Lung (tissue), 12 donors: ENCODE measurements around the gene TWIST2. TPM values are rescaled to one million over a fixed set of nuclear protein-coding genes. Genes with fewer than 3 reads are reported as not detected.

Source experiments
- ATAC-seq: fragments of 200-7000 bp; cut with Tn5 transposase; one replicate; pipeline ENCODE4 v1.9.1; 2020; ENCODE audit warnings: moderate number of reproducible peaks; ENCODE audit not compliant: insufficient read depth, low FRiP score
- DNase-seq, 3 donors: peaks; one replicate each; pipeline ENCODE4 v3.0.0-alpha.2; 2013 to 2017
- H3K27ac ChIP-seq, 2 donors: one replicate each; pipeline ENCODE4 v1.5.1; 2013; ENCODE audit warnings: mild to moderate bottlenecking in 2 of 2, moderate library complexity in 2 of 2, control low read depth in 1 of 2, inconsistent platforms in 1 of 2, low read depth in 1 of 2, low read length in 1 of 2
- H3K27me3 ChIP-seq, 3 donors: one replicate each; pipeline ENCODE4 v1.5.1; 2013; ENCODE audit warnings: low read length in 2 of 3; ENCODE audit not compliant: control insufficient read depth in 3 of 3, insufficient read depth in 3 of 3
- H3K36me3 ChIP-seq, 4 donors: one replicate each; pipeline ENCODE4 v1.5.1; 2013; ENCODE audit warnings: low read length in 4 of 4, mild to moderate bottlenecking in 1 of 4, moderate library complexity in 1 of 4; ENCODE audit not compliant: control insufficient read depth in 4 of 4, insufficient read depth in 4 of 4
- H3K4me1 ChIP-seq, 5 donors: one replicate each; pipeline ENCODE4 v1.5.1; 2013; ENCODE audit warnings: low read length in 5 of 5, mild to moderate bottlenecking in 2 of 5, moderate library complexity in 1 of 5; ENCODE audit not compliant: control insufficient read depth in 5 of 5, insufficient read depth in 5 of 5
- H3K4me3 ChIP-seq: one replicate; pipeline ENCODE4 v1.5.1; 2013; ENCODE audit warnings: mild to moderate bottlenecking, control low read depth, moderate library complexity
- H3K9ac ChIP-seq, 2 donors: one replicate each; pipeline ENCODE4 v1.5.1; 2013; ENCODE audit warnings: low read length in 2 of 2, control low read depth in 1 of 2; ENCODE audit not compliant: insufficient read depth in 1 of 2
- H3K9me3 ChIP-seq, 4 donors: one replicate each; pipeline ENCODE4 v1.5.1; 2013; ENCODE audit warnings: low read length in 3 of 4, mild to moderate bottlenecking in 1 of 4, moderate library complexity in 1 of 4; ENCODE audit not compliant: control insufficient read depth in 4 of 4, insufficient read depth in 3 of 4
- CTCF ChIP-seq: IDR thresholded peaks from 2 replicates; pipeline ENCODE4 v1.5.1; 2012; ENCODE audit warnings: mild to moderate bottlenecking; ENCODE audit errors: control extremely low read depth, extremely low read depth
- WGBS, 2 donors: extraction: QIAGEN DNeasy Blood & Tissue Kit; methylation state at CpG; one replicate each; pipeline ENCODE4 v1.1.7; 2013; 5-methylcytosine and 5-hydroxymethylcytosine counted together
- polyA plus RNA-seq, 2 donors: library from polyadenylated mRNA; stranded (reverse); fragments of 200-250 nt; gene quantifications; one replicate each; pipeline ENCODE4 v1.2.1, GENCODE V29; 2013
- total RNA-seq, 2 donors: library from RNA; depleted of rRNA in 1 of 2; stranded (reverse); fragments of >200 nt in 1 of 2; gene quantifications; one replicate each; pipeline ENCODE4 v1.2.1, GENCODE V29; 2014 to 2021
- donor health status: control.
- donor health status: control.
- donor health status: Bipolar disorder and iron deficiency.
- donor health status: healthy.
- donor health status: DM: yes; HTN: yes; CAD: no.

The TWIST2 gene
- total and polyA plus RNA-seq, 4 donors = 10.1 to 14.8 (median 11.7) TPM

GRCh38 chr2:238939521-238940403, 91.9 kb downstream of the TWIST2 start:
- DNase-seq (no peak), ATAC-seq (no peak)
- no peak overlapping the region for H3K9ac ChIP-seq
- no peaks in the 10 kb centered on the region for H3K36me3 ChIP-seq
- no peaks in the 10 kb centered on the region for H3K9me3 ChIP-seq
- H3K4me1 ChIP-seq = peaks cover 0 to 6% (median 0%) of the 10 kb centered on the region in 5 donors
- no peak overlapping the region for H3K4me3 ChIP-seq
- H3K27me3 ChIP-seq = no peaks in the 10 kb centered on the region
- H3K27ac ChIP-seq = no peak overlapping the region
- WGBS, 2 donors = 92% methylated on average over 8 of the region's 8 CpGs
- TF ChIP-seq CTCF = no peak

- ATAC-seq (no peak), DNase-seq (no peak)
- H3K9ac ChIP-seq = no peak overlapping the region
- H3K4me3 ChIP-seq = no peak overlapping the region
- no peaks in the 10 kb centered on the region for H3K36me3 ChIP-seq
- no peaks in the 10 kb centered on the region for H3K9me3 ChIP-seq
- H3K4me1 ChIP-seq = peaks cover 0 to 6% (median 0%) of the 10 kb centered on the region in 5 donors
- no peak for TF ChIP-seq CTCF
- WGBS, 2 donors = 87 to 88% methylated on average over 8 of the region's 8 CpGs
- H3K27me3 ChIP-seq = no peaks in the 10 kb centered on the region
- H3K27ac ChIP-seq = no peak overlapping the region
These were observed 92.9 kb downstream of the TWIST2 start for GRCh38 chr2:238940806-238941205.

- WGBS, 2 donors = 69 to 71% methylated on average over 7 of the region's 7 CpGs
- Histone ChIP-seq H3K4me1 (peaks cover 0 to 6% (median 0%) of the 10 kb centered on the region in 5 donors), H3K4me3 (no peak overlapping the region), H3K27me3 (no peaks in the 10 kb centered on the region), H3K36me3 (no peaks in the 10 kb centered on the region), H3K27ac (no peak overlapping the region), H3K9ac (no peak overlapping the region), H3K9me3 (no peaks in the 10 kb centered on the region)
- no peak for TF ChIP-seq CTCF
- DNase-seq (no peak), ATAC-seq (no peak)
These were observed 93.4 kb downstream of the TWIST2 start for GRCh38 chr2:238941262-238941792.
